ENCODE data around the gene SLC14A1.

Gene SLC14A1

GRCh38 chr18:45739268-45739667, 15.3 kb downstream of the SLC14A1 start:
- no peak for TF ChIP-seq CTCF (conservative IDR thresholded peaks at IDR 0.05; ENCODE audit: low read depth, low read length)
- no peak overlapping the region for H3K9ac ChIP-seq

GRCh38 chr18:45739848-45740247, 15.9 kb downstream of the SLC14A1 start:
- no peaks in the 10 kb centered on the region for H3K27me3 ChIP-seq (ENCODE audit: insufficient read depth, low read depth)
- no peak overlapping the region for H2AFZ ChIP-seq (ENCODE audit: low read depth)
- H3K4me1 ChIP-seq (ENCODE audit: low read depth, poor library complexity, severe bottlenecking): no peaks in the 10 kb centered on the region
- no peak overlapping the region for H3K4me2 ChIP-seq
- no peak for TF ChIP-seq CTCF (conservative IDR thresholded peaks at IDR 0.05; ENCODE audit: low read depth, low read length)
- H3K79me2 ChIP-seq (ENCODE audit: insufficient read depth, low read depth): no peaks in the 10 kb centered on the region
- H3K36me3 ChIP-seq (ENCODE audit: insufficient read depth): no peaks in the 10 kb centered on the region
- H3K4me3 ChIP-seq (IDR thresholded peaks at IDR 0.05; ENCODE audit: insufficient read depth, low read depth, low read length): no peak overlapping the region
- H3K9ac ChIP-seq: no peak overlapping the region
- H3K27ac ChIP-seq: no peak overlapping the region
- H4K20me1 ChIP-seq (ENCODE audit: insufficient read depth): no peaks in the 10 kb centered on the region

More at GRCh38 chr18:45739268-45739667, 15.3 kb downstream of the SLC14A1 start:
- no peak overlapping the region for H3K4me2 ChIP-seq
- no peak overlapping the region for H3K27ac ChIP-seq
- H3K4me3 ChIP-seq (IDR thresholded peaks at IDR 0.05; ENCODE audit: insufficient read depth, low read depth, low read length): no peak overlapping the region
- H3K27me3 ChIP-seq (ENCODE audit: insufficient read depth, low read depth): no peaks in the 10 kb centered on the region
- H3K4me1 ChIP-seq (ENCODE audit: low read depth, poor library complexity, severe bottlenecking): no peaks in the 10 kb centered on the region
- no peaks in the 10 kb centered on the region for H3K36me3 ChIP-seq (ENCODE audit: insufficient read depth)
- H4K20me1 ChIP-seq (ENCODE audit: insufficient read depth): no peaks in the 10 kb centered on the region
- H3K79me2 ChIP-seq (ENCODE audit: insufficient read depth, low read depth): no peaks in the 10 kb centered on the region
- H2AFZ ChIP-seq (ENCODE audit: low read depth): no peak overlapping the region

DNA sequence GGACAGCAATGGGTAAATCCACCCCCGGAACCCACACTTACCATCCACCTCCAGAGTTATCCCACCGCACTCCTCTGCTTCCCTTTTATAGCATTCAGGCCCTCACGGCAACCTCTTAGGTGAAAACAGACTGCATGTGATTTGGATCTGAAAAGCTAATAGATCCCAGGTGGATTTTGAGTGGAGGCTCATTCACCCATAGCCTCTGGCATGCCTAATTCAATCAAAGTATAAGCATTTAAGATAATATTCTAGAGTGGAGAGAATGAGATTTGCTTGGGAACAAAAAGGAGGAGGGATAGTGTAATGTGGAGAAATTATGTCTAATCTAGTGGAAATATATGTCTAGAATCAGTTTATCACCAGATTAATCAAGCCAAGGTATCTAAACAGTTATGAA, 17.1 kb downstream of the SLC14A1 start:
- Histone ChIP-seq H3K27me3 (ENCODE audit: insufficient read depth, low read depth) (no peaks in the 10 kb centered on the region), H3K79me2 (ENCODE audit: insufficient read depth, low read depth) (no peaks in the 10 kb centered on the region), H3K4me1 (ENCODE audit: low read depth, poor library complexity, severe bottlenecking) (no peaks in the 10 kb centered on the region), H2AFZ (ENCODE audit: low read depth) (no peak overlapping the region), H3K36me3 (ENCODE audit: insufficient read depth) (no peaks in the 10 kb centered on the region), H3K4me3 (IDR thresholded peaks at IDR 0.05; ENCODE audit: insufficient read depth, low read depth, low read length) (no peak overlapping the region), H3K9ac (no peak overlapping the region), H3K4me2 (no peak overlapping the region), H4K20me1 (ENCODE audit: insufficient read depth) (no peaks in the 10 kb centered on the region), H3K27ac (no peak overlapping the region)
- TF ChIP-seq CTCF (conservative IDR thresholded peaks at IDR 0.05; ENCODE audit: low read depth, low read length): no peak

- no peak overlapping the region for H2AFZ ChIP-seq (ENCODE audit: low read depth)
- no peak overlapping the region for H3K4me3 ChIP-seq (IDR thresholded peaks at IDR 0.05; ENCODE audit: insufficient read depth, low read depth, low read length)
Observed at GRCh38 chr18:45745817-45746461, 22.0 kb downstream of the SLC14A1 start.

More at GRCh38 chr18:45745817-45746461, 22.0 kb downstream of the SLC14A1 start:
- no peak for TF ChIP-seq CTCF (conservative IDR thresholded peaks at IDR 0.05; ENCODE audit: low read depth, low read length)
- Histone ChIP-seq H3K27ac (no peak overlapping the region), H3K27me3 (ENCODE audit: insufficient read depth, low read depth) (no peaks in the 10 kb centered on the region), H3K9ac (no peak overlapping the region), H3K4me2 (no peak overlapping the region), H3K4me1 (ENCODE audit: low read depth, poor library complexity, severe bottlenecking) (no peaks in the 10 kb centered on the region), H3K79me2 (ENCODE audit: insufficient read depth, low read depth) (no peaks in the 10 kb centered on the region), H4K20me1 (ENCODE audit: insufficient read depth) (no peaks in the 10 kb centered on the region), H3K36me3 (ENCODE audit: insufficient read depth) (no peaks in the 10 kb centered on the region)
